Measurements from ENCODE around the gene PTPRO.

PTPRO gene

DNA sequence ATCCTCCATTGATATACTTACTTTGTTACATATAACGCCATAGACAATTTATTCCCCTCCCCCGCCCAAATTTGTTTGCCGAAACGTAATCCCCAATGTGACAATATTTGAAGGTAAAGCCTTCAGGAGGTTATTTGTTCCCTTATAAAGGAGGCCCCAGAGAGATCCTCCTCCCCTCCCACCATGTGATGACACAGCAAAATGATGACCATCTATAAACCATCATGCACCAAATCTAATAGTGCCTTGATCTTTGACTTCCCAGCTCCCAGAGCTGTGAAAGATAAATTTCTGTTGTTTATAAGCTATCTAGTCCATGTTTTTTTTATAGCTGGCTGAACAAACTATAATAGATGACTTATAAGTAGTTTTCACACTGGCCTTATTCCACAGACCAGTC, 122.2 kb downstream of the PTPRO start:
- H4K20me1 ChIP-seq (ENCODE audit: low read depth, low read length): no peaks in the 10 kb centered on the region
- H3K36me3 ChIP-seq (ENCODE audit: low read length): no peaks in the 10 kb centered on the region
- H3K9ac ChIP-seq (ENCODE audit: low read length): no peak overlapping the region
- H3K27me3 ChIP-seq (ENCODE audit: low read length): no peaks in the 10 kb centered on the region
- H3K79me2 ChIP-seq (ENCODE audit: insufficient read depth, low read length): no peaks in the 10 kb centered on the region
- no peaks in the 10 kb centered on the region for H3K9me2 ChIP-seq (replicated peaks; ENCODE audit: insufficient read depth, low read length)
- no peaks in the 10 kb centered on the region for H3F3A ChIP-seq (ENCODE audit: insufficient read depth)
- no peaks in the 10 kb centered on the region for H3K9me3 ChIP-seq (ENCODE audit: insufficient read depth, low read length)
- TF ChIP-seq, protein P1, sequence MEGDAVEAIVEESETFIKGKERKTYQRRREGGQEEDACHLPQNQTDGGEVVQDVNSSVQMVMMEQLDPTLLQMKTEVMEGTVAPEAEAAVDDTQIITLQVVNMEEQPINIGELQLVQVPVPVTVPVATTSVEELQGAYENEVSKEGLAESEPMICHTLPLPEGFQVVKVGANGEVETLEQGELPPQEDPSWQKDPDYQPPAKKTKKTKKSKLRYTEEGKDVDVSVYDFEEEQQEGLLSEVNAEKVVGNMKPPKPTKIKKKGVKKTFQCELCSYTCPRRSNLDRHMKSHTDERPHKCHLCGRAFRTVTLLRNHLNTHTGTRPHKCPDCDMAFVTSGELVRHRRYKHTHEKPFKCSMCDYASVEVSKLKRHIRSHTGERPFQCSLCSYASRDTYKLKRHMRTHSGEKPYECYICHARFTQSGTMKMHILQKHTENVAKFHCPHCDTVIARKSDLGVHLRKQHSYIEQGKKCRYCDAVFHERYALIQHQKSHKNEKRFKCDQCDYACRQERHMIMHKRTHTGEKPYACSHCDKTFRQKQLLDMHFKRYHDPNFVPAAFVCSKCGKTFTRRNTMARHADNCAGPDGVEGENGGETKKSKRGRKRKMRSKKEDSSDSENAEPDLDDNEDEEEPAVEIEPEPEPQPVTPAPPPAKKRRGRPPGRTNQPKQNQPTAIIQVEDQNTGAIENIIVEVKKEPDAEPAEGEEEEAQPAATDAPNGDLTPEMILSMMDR (IDR thresholded peaks at IDR 0.05; ENCODE audit: insufficient read depth, low read length, poor library complexity, severe bottlenecking): no peak
- TF ChIP-seq EZH2phosphoT487 (conservative IDR thresholded peaks at IDR 0.05; ENCODE audit: low read length): no peak
- H3K27ac ChIP-seq (ENCODE audit: low read depth, low read length): no peak overlapping the region
- no peak overlapping the region for H3K4me3 ChIP-seq (ENCODE audit: insufficient read depth, low read length, poor library complexity, severe bottlenecking)
- H2AFZ ChIP-seq (ENCODE audit: low read depth, low read length, severe bottlenecking): no peak overlapping the region
- no peak overlapping the region for H3K4me2 ChIP-seq (ENCODE audit: low read depth, low read length, poor library complexity, severe bottlenecking)

DNA sequence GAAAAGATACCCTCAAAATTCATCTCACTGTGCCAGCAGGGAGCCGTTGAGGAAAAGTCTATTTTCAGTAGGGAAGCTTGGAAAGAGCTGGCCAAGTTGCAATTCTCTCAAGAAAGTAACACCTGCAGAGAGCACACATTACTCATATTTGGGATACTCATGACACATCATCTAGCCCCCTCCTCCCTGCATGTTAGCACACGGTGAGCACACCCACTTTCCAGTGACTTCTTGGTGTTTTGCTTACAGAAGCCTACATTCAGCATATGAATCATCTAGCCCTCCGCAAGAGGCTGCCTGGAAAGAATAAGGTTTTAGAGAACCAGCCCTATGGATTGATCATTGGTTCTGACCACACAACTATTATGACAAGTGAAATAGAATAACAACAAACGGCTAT, 124.5 kb downstream of the PTPRO start:
- Histone ChIP-seq H3K27me3 (ENCODE audit: low read length) (no peaks in the 10 kb centered on the region), H2AFZ (ENCODE audit: low read depth, low read length, severe bottlenecking) (no peak overlapping the region), H3K36me3 (ENCODE audit: low read length) (no peaks in the 10 kb centered on the region), H3K9me3 (ENCODE audit: insufficient read depth, low read length) (no peaks in the 10 kb centered on the region), H3K4me3 (ENCODE audit: insufficient read depth, low read length, poor library complexity, severe bottlenecking) (no peak overlapping the region), H3F3A (ENCODE audit: insufficient read depth) (no peaks in the 10 kb centered on the region), H3K9ac (ENCODE audit: low read length) (no peak overlapping the region), H3K4me2 (ENCODE audit: low read depth, low read length, poor library complexity, severe bottlenecking) (no peak overlapping the region), H3K9me2 (replicated peaks; ENCODE audit: insufficient read depth, low read length) (no peaks in the 10 kb centered on the region), H4K20me1 (ENCODE audit: low read depth, low read length) (no peaks in the 10 kb centered on the region), H3K79me2 (ENCODE audit: insufficient read depth, low read length) (no peaks in the 10 kb centered on the region), H3K27ac (ENCODE audit: low read depth, low read length) (no peak overlapping the region)
- no peak for TF ChIP-seq EZH2phosphoT487 (conservative IDR thresholded peaks at IDR 0.05; ENCODE audit: low read length)
- TF ChIP-seq, protein P1 (IDR thresholded peaks at IDR 0.05; ENCODE audit: insufficient read depth, low read length, poor library complexity, severe bottlenecking): no peak

DNA sequence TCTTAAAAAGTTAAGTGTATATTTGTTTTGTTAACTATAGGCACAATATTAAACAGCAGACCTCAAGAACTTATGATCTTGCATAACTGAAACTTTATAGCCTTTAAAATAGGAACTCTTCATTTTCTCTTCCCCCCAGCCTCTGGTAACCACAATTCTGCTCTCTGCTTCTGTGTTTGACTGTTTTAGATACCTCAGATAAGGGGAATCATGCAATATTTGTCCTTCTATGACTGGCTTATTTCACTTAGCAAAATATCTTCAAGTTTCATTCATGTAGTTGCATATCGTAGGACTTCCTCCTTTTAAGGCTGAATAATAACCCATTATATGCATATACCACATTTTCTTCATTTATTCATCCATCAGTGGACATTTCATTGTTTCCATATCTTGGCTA, 131.3 kb downstream of the PTPRO start:
- H3K27ac ChIP-seq (ENCODE audit: low read depth, low read length): no peak overlapping the region

More for the DNA sequence above, 131.3 kb downstream of the PTPRO start:
- H2AFZ ChIP-seq (ENCODE audit: low read depth, low read length, severe bottlenecking): no peak overlapping the region
- H3K9me2 ChIP-seq (replicated peaks; ENCODE audit: insufficient read depth, low read length): no peaks in the 10 kb centered on the region
- H4K20me1 ChIP-seq (ENCODE audit: low read depth, low read length): no peaks in the 10 kb centered on the region
- no peaks in the 10 kb centered on the region for H3K79me2 ChIP-seq (ENCODE audit: insufficient read depth, low read length)
- no peaks in the 10 kb centered on the region for H3K36me3 ChIP-seq (ENCODE audit: low read length)
- peaks cover 9% of the 10 kb centered on the region; the same call in 1 of the 2 replicates for H3K9me3 ChIP-seq (ENCODE audit: insufficient read depth, low read length)
- H3K9ac ChIP-seq (ENCODE audit: low read length): no peak overlapping the region
- H3K27me3 ChIP-seq (ENCODE audit: low read length): no peaks in the 10 kb centered on the region
- H3K4me2 ChIP-seq (ENCODE audit: low read depth, low read length, poor library complexity, severe bottlenecking): no peak overlapping the region
- TF ChIP-seq, protein P1 (IDR thresholded peaks at IDR 0.05; ENCODE audit: insufficient read depth, low read length, poor library complexity, severe bottlenecking): no peak
- no peak for TF ChIP-seq EZH2phosphoT487 (conservative IDR thresholded peaks at IDR 0.05; ENCODE audit: low read length)
- H3F3A ChIP-seq (ENCODE audit: insufficient read depth): no peaks in the 10 kb centered on the region
- H3K4me3 ChIP-seq (ENCODE audit: insufficient read depth, low read length, poor library complexity, severe bottlenecking): no peak overlapping the region
